PFSK-1 (cell line): ENCODE data around the gene PHACTR1.

Source experiments
- FOXP2 ChIP-seq: optimal IDR thresholded peaks from 2 replicates; pipeline ENCODE3; 2011; ENCODE audit warnings: borderline replicate concordance, control low read depth, inconsistent platforms; ENCODE audit not compliant: insufficient read depth; ENCODE audit errors: extremely low read length, extremely low read depth
- POLR2AphosphoS5 ChIP-seq: IDR thresholded peaks from 2 replicates; pipeline ENCODE4 v1.6.1; 2012; ENCODE audit warnings: low read depth, mild to moderate bottlenecking, control low read depth, low read length, moderate library complexity
- REST ChIP-seq, 2 experiments: IDR thresholded peaks; 2 replicates each; pipeline versions ENCODE4 v1.6.1 to v1.8.0; 2011 to 2012; ENCODE audit warnings: low read depth in 2 of 2, low read length in 2 of 2, control low read depth in 1 of 2, inconsistent platforms in 1 of 2, mild to moderate bottlenecking in 1 of 2, moderate library complexity in 1 of 2; ENCODE audit not compliant: insufficient read depth in 1 of 2
- SIN3A ChIP-seq: IDR thresholded peaks from 2 replicates; pipeline ENCODE4 v1.6.1; 2012; ENCODE audit warnings: mild to moderate bottlenecking, low read length, moderate library complexity, borderline replicate concordance; ENCODE audit not compliant: insufficient read depth

DNA sequence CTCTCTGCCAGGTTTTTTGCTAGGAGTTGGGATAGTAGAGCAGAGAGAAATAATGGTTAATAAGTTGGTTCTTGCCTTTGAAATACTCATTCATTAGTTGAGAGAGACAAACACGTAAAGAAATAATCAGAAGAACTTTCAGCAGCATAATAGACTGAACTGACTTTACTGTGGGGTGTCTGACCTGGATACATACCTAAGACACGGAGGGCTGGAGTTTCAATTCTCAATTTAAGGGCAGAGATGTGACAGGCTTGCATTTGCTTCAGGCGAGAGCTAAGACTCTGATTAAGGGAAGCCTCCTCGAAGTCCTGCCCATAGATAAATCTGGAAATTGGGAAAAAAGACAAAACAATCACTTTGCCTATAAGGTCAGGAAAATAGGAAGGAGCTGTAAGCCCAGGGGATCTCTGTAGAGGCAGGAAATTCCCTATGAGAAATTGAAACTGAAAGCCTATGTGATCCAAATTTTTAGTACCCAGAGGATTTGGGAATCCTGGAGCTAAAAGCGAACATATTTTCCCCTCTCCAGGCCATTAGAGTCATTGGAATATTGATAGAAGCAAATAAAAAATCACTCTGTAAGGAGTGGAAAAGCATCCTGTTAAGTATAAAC is 276.8 kb downstream of the PHACTR1 start:
- TF ChIP-seq FOXP2 (no peak), POLR2AphosphoS5 (no peak), SIN3A (no peak), REST (IDR thresholded peaks at IDR 0.05; ENCODE audit: insufficient read depth in 1 of 2, low read depth in 2 of 2, low read length in 2 of 2) (no peak)
